Endothelial cell of umbilical vein (primary cell): ENCODE data around the gene PLEKHG7. TPM values are rescaled to one million over a fixed set of nuclear protein-coding genes. Genes with fewer than 3 reads are reported as not detected.
A peak's percentile ranks its signal among the peaks of the same experiment; 100 is the strongest.

Experiments
- BruUV-seq: library from RNA; stranded (reverse); fragments of 400-500 nt; replicated peaks from 2 replicates; lab custom pipeline; 2021; lab: Mats Ljungman, UMichigan
- CTCF ChIA-PET: fragments of 300-600, 350-600 bp; sonication (Branson Sonifier 250); formaldehyde crosslinking; loops from one replicate; lab custom pipeline; 2021; ENCODE audit warnings: antibody characterized with exemption, inconsistent platforms; lab: Charles Lee
- POLR2A ChIA-PET: fragments of 300-600, 350-600 bp; sonication (Branson Sonifier 250); formaldehyde crosslinking; loops from one replicate; lab custom pipeline; 2021; ENCODE audit warnings: antibody characterized with exemption, inconsistent platforms; lab: Charles Lee
- DNase-seq: peaks from one replicate; pipeline ENCODE4 v3.0.0-alpha.2; 2011; ENCODE audit warnings: low read depth, low spot score
- FAIRE-seq: peaks from 2 replicates; lab custom pipeline; 2011; peaks lifted over from hg19 to GRCh38; lab: Jason Lieb, UNC
- H2AFZ ChIP-seq: 2 replicates; pipeline ENCODE4 v1.6.0; 2012; ENCODE audit warnings: low read depth, low read length, control low read depth, inconsistent platforms
- H3K27ac ChIP-seq: 2 replicates; pipeline ENCODE4 v1.5.1; 2011; ENCODE audit warnings: low read depth, mild to moderate bottlenecking, control low read depth, low read length, moderate library complexity; ENCODE audit not compliant: insufficient read depth
- H3K27me3 ChIP-seq, 2 experiments: 2 replicates each; pipeline versions ENCODE4 v1.6.0 to v1.6.1; 2011; ENCODE audit warnings: low read length in 2 of 2, mixed read lengths in 1 of 2; ENCODE audit not compliant: control insufficient read depth in 2 of 2, insufficient read depth in 2 of 2
- H3K36me3 ChIP-seq, 2 experiments: 2 replicates in 1 of 2; 3 replicates in 1 of 2; pipeline ENCODE4 v1.5.1; 2011; ENCODE audit warnings: low read length in 2 of 2, mild to moderate bottlenecking in 1 of 2, moderate library complexity in 1 of 2; ENCODE audit not compliant: control insufficient read depth in 2 of 2, insufficient read depth in 2 of 2; ENCODE audit errors: extremely low read depth in 1 of 2
- H3K4me1 ChIP-seq: 3 replicates; pipeline ENCODE4 v1.5.1; 2011; ENCODE audit warnings: mild to moderate bottlenecking, low read length; ENCODE audit not compliant: control insufficient read depth, insufficient read depth; ENCODE audit errors: extremely low read depth
- H3K4me2 ChIP-seq: 2 replicates; pipeline ENCODE4 v1.6.1; 2011; ENCODE audit warnings: low read length, control low read depth, mixed read lengths; ENCODE audit not compliant: insufficient read depth
- H3K4me3 ChIP-seq, 3 experiments: fragments of 200-600 bp in 1 of 3; sonication (generic), shearing (Covaris generic) in 1 of 3; replicated peaks in 1 of 3; 2 replicates each; pipeline ENCODE4 v1.5.1; 2011 to 2016; ENCODE audit warnings: control low read depth in 3 of 3, low read length in 3 of 3, mild to moderate bottlenecking in 2 of 3, inconsistent platforms in 1 of 3, low read depth in 1 of 3, moderate library complexity in 1 of 3; ENCODE audit not compliant: insufficient read depth in 1 of 3
- H3K79me2 ChIP-seq: 2 replicates; pipeline ENCODE4 v1.6.0; 2012; ENCODE audit warnings: low read length, inconsistent platforms; ENCODE audit not compliant: control insufficient read depth, insufficient read depth
- H3K9ac ChIP-seq: replicated peaks from 2 replicates; pipeline ENCODE3; 2011; ENCODE audit warnings: low read length, control low read depth; ENCODE audit not compliant: insufficient read depth; ENCODE audit errors: extremely low read depth
- H3K9me1 ChIP-seq: replicated peaks from 3 replicates; pipeline ENCODE4 v1.6.0; 2011; ENCODE audit warnings: mild to moderate bottlenecking, low read length; ENCODE audit not compliant: control insufficient read depth, insufficient read depth; ENCODE audit errors: extremely low read depth
- H3K9me3 ChIP-seq: replicated peaks from 2 replicates; pipeline ENCODE4 v1.5.1; 2012; ENCODE audit warnings: low read length, inconsistent platforms; ENCODE audit not compliant: control insufficient read depth, insufficient read depth
- H4K20me1 ChIP-seq: replicated peaks from 2 replicates; pipeline ENCODE3; 2011; ENCODE audit warnings: mild to moderate bottlenecking, low read length; ENCODE audit not compliant: control insufficient read depth, insufficient read depth; ENCODE audit errors: extremely low read depth
- CTCF ChIP-seq, 2 donors: IDR thresholded peaks; 1 replicate in 1 of 2; 2 replicates in 1 of 2; pipeline ENCODE4 v1.5.1; 2011; ENCODE audit warnings: low read length in 2 of 2, mild to moderate bottlenecking in 2 of 2, moderate library complexity in 2 of 2, control low read depth in 1 of 2, inconsistent platforms in 1 of 2, low read depth in 1 of 2; ENCODE audit not compliant: insufficient read depth in 1 of 2; ENCODE audit errors: extremely low read depth in 1 of 2
- EZH2 ChIP-seq: IDR thresholded peaks from 2 replicates; pipeline ENCODE4 v1.6.1; 2012; ENCODE audit warnings: borderline replicate concordance, low read depth, mild to moderate bottlenecking, moderate library complexity, low read length, inconsistent platforms; ENCODE audit not compliant: severe bottlenecking
- FOS ChIP-seq: IDR thresholded peaks from 2 replicates; pipeline ENCODE4 v1.6.1; 2011; ENCODE audit warnings: mild to moderate bottlenecking, low read length, moderate library complexity, borderline replicate concordance; ENCODE audit not compliant: insufficient read depth
- GATA2 ChIP-seq: IDR thresholded peaks from 2 replicates; pipeline ENCODE4 v1.7.0; 2011; ENCODE audit warnings: low read depth, mild to moderate bottlenecking, moderate library complexity, mixed read lengths, low read length; ENCODE audit not compliant: insufficient read length, insufficient read depth
- JUN ChIP-seq: IDR thresholded peaks from 2 replicates; pipeline ENCODE4 v1.6.1; 2011; ENCODE audit warnings: borderline replicate concordance, low read depth; ENCODE audit not compliant: insufficient read length, insufficient read depth
- MAX ChIP-seq: IDR thresholded peaks from 2 replicates; pipeline ENCODE4 v1.6.1; 2011; ENCODE audit not compliant: insufficient read depth, insufficient read length
- MYC ChIP-seq: IDR thresholded peaks from one replicate; pipeline ENCODE4 v1.6.1; 2011; ENCODE audit warnings: mild to moderate bottlenecking, low read depth, low read length
- POLR2A ChIP-seq: IDR thresholded peaks from 2 replicates; pipeline ENCODE4 v1.6.1; 2012; ENCODE audit warnings: low read depth, mild to moderate bottlenecking, control low read depth, low read length
- POLR2AphosphoS5 ChIP-seq: IDR thresholded peaks from 2 replicates; pipeline ENCODE4 v1.6.1; 2012; ENCODE audit warnings: low read depth, mild to moderate bottlenecking, control low read depth, low read length, moderate library complexity; ENCODE audit not compliant: insufficient read depth
- dilution Hi-C: fragments of 300-500 bp; cut with MboI; formaldehyde crosslinking; loops from one replicate; pipeline ENCODE4 v1.15.0; 2019; ENCODE audit warnings: low sequenced_read_pairs; ENCODE audit not compliant: extremely low pct_ligation_motif_present
- intact Hi-C: fragments of 100-400 bp; cut with micrococcal nuclease; formaldehyde crosslinking; loops from one replicate; pipeline ENCODE4 v1.10.0; 2022
- polyA plus RNA-seq, 4 experiments: library from polyadenylated mRNA; depleted of rRNA in 3 of 4; stranded (reverse) in 3 of 4; unstranded in 1 of 4; fragments of >200 nt; gene quantifications; 2 replicates each; pipeline versions ENCODE4 v1.2.1 to v1.2.3, GENCODE V29; 2011 to 2012; ENCODE audit warnings: missing spikeins in 1 of 4
- total RNA-seq: library from RNA; stranded (reverse); gene quantifications from 2 replicates; pipeline ENCODE4 v1.2.3, GENCODE V29; 2021

Gene PLEKHG7
- total and polyA plus RNA-seq, 2 donors (not counting 3 experiments of a cell fraction or from before 2014, with no cell fraction given), result not detected

- Histone ChIP-seq H4K20me1 (no peaks in the 10 kb centered on the region), H3K9ac (peak overlapping the region; percentile 30), H3K79me2 (no peaks in the 10 kb centered on the region), H3K4me2 (peak overlapping the region; percentile 5), H3K27me3 (no peaks in the 10 kb centered on the region), H3K9me1 (no peaks in the 10 kb centered on the region), H3K9me3 (no peaks in the 10 kb centered on the region), H3K36me3 (no peaks in the 10 kb centered on the region), H3K4me1 (peaks cover 28% of the 10 kb centered on the region), H3K27ac (peak overlapping the region; percentile 61), H2AFZ (no peak overlapping the region), H3K4me3 (no peak overlapping the region)
- intact Hi-C loops, result loop anchor here (1.0 to 2.0 kb wide), 4 partner anchors 8 to 23 kb away; no protein-coding TSS in a partner anchor
- dilution Hi-C loops, result no loop called here
- TF ChIP-seq CTCF (IDR thresholded peaks at IDR 0.05; ENCODE audit: extremely low read depth in 1 of 2, insufficient read depth in 1 of 2, low read depth in 1 of 2, low read length in 2 of 2), result no peak
- no peak for TF ChIP-seq EZH2
- TF ChIP-seq POLR2A, result peak; percentile 43
- no peak for TF ChIP-seq MYC
- TF ChIP-seq POLR2AphosphoS5, result no peak
- peak; percentile 6 for TF ChIP-seq JUN
- no peak for TF ChIP-seq FOS
- no peak for TF ChIP-seq MAX
- TF ChIP-seq GATA2, result no peak
- POLR2A ChIA-PET, result no interaction called here
- peak; percentile 83 for FAIRE-seq
- DNase-seq, result peak; percentile 91
- CTCF ChIA-PET, result interaction anchor here (0.8 to 1.9 kb wide), 12 partner anchors 9 to 1387 kb away, joined by 3 to 7 read pairs (median 3); no protein-coding TSS in a partner anchor
- BruUV-seq, result no TSS peak
Observed at GRCh38 chr12:92769124-92769901, 66.5 kb downstream of the PLEKHG7 start.
